HG03558 (cell line): ENCODE data around the gene IFT57.

Experiments used
- ATAC-seq: cut with Tn5 transposase; IDR thresholded peaks from one replicate; pipeline ENCODE4 v1.9.1; 2021; ENCODE audit warnings: moderate number of reproducible peaks; ENCODE audit not compliant: unreplicated experiment; ENCODE audit errors: extremely low read depth

IFT57 gene

GRCh38 chr3:108130701-108131474, 91.3 kb downstream of the IFT57 start:
- no peak for ATAC-seq

- ATAC-seq: no peak
Measured at GRCh38 chr3:108130236-108130635, 92.0 kb downstream of the IFT57 start.

- ATAC-seq: no peak
Measured at GRCh38 chr3:108127301-108127988, 94.8 kb downstream of the IFT57 start.

- ATAC-seq: no peak
Measured at GRCh38 chr3:108126348-108126747, 95.9 kb downstream of the IFT57 start.

GRCh38 chr3:108125550-108126071, 96.6 kb downstream of the IFT57 start:
- ATAC-seq: peak; percentile 36

GRCh38 chr3:108125153-108125543, 97.1 kb downstream of the IFT57 start:
- no peak for ATAC-seq

- peak; percentile 70 for ATAC-seq
Measured at GRCh38 chr3:108124337-108125152, 97.7 kb downstream of the IFT57 start.

- no peak for ATAC-seq
Measured at GRCh38 chr3:108123326-108123725, 98.9 kb downstream of the IFT57 start.

GRCh38 chr3:108122276-108122675, 99.9 kb downstream of the IFT57 start:
- no peak for ATAC-seq

GRCh38 chr3:108119398-108120104, 102.7 kb downstream of the IFT57 start:
- ATAC-seq: no peak

- ATAC-seq: no peak
Measured at GRCh38 chr3:108118038-108118768, 104.0 kb downstream of the IFT57 start.

- ATAC-seq: no peak
Measured at GRCh38 chr3:108117241-108117775, 104.9 kb downstream of the IFT57 start.

GRCh38 chr3:108114423-108115065, 107.7 kb downstream of the IFT57 start:
- ATAC-seq: no peak

- no peak for ATAC-seq
Measured at GRCh38 chr3:108113975-108114374, 108.2 kb downstream of the IFT57 start.

GRCh38 chr3:108110934-108111333, 111.3 kb downstream of the IFT57 start:
- no peak for ATAC-seq
